OCI-LY3 (cell line): ENCODE data around the gene JUP.

Experiments
- CTCF ChIP-seq: fragments of 200-600, 300-600 bp; sonication (generic); IDR thresholded peaks from 2 replicates; pipeline ENCODE4 v1.5.1; 2014; ENCODE audit warnings: antibody characterized with exemption, low read length, low read depth
- EZH2phosphoT487 ChIP-seq: fragments of 200-600 bp; shearing (Covaris generic); IDR thresholded peaks from 2 replicates; pipeline ENCODE4 v1.6.1; 2018; ENCODE audit warnings: antibody characterized with exemption, mixed run types, low read depth

DNA sequence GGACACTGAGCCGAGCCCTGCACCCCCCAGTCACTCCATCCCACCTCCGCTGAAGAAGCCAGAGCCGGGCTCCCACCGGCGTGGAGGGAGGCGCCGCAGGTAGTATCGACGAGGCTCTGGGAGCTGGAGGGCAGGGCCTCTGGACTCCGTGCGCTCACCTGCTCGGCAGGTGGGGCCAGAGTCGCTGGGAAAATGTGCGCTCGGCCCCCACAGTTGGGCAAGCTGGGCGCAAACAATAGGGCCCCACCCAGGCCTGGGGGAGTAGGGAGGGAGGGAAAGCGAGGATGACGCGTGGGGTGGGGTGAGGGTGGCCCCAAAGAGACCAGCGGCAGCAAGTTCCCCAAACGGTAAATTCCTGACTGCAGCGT is 668 bp downstream of the JUP start:
- no peak for TF ChIP-seq CTCF
- TF ChIP-seq EZH2phosphoT487, result no peak
